ENCODE measurements around the gene ACP3. TPM values are rescaled to one million over a fixed set of nuclear protein-coding genes. Genes with fewer than 3 reads are reported as not detected.

The ACP3 gene
- total and polyA plus RNA-seq, 9 donors = 0.33 to 11.3 (median 2.5) TPM

DNA sequence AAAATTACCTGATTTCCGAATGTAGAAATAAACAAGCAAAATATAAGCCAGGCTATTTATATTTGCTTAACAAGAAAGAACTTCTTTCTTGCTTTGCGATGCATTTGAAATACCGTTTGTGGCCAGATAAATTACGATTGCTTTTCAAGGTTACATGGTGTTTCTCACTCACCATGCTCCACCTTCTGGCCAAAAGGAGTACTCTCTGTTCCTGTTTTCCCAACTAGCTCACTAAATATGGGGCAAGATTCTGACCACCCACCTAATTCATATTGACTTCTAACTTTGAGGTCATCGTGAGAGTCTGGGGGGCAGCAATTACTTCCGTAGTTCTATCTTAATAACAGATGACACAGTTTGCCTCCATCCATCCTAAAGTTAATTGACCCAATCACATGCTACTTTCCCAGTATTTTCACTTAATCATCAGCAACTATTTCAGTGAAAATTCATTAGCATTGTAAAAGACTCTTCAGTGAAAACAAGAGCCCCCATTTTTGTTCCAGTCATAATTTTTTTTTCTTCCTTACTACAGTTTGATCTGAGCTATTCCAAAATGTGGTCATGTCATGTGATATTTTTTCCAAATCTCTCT is 25.9 kb downstream of the ACP3 start:
- Histone ChIP-seq H3K4me3 (no peak overlapping the region), H3K27me3 (no peaks in the 10 kb centered on the region), H3K27ac (no peak overlapping the region), H3K9me3 (no peaks in the 10 kb centered on the region), H3K36me3 (no peaks in the 10 kb centered on the region), H3K4me1 (ENCODE audit: insufficient read depth) (no peaks in the 10 kb centered on the region)
- WGBS, 3 donors = 0 to 2% (median 1%) methylated on average over 6 of the region's 6 CpGs
- DNase-seq = peak in 4 of 5 donors; percentile 18 to 60 (median 30)
- intact Hi-C loops (cut with DNase I) = loop anchor here in 3 of 4 donors (5.0 to 10.0 kb wide), 4 partner anchors 36 to 91 kb away; no protein-coding TSS in a partner anchor
- TF ChIP-seq POLR2A (IDR thresholded peaks at IDR 0.05) = no peak
- TF ChIP-seq, protein P1, sequence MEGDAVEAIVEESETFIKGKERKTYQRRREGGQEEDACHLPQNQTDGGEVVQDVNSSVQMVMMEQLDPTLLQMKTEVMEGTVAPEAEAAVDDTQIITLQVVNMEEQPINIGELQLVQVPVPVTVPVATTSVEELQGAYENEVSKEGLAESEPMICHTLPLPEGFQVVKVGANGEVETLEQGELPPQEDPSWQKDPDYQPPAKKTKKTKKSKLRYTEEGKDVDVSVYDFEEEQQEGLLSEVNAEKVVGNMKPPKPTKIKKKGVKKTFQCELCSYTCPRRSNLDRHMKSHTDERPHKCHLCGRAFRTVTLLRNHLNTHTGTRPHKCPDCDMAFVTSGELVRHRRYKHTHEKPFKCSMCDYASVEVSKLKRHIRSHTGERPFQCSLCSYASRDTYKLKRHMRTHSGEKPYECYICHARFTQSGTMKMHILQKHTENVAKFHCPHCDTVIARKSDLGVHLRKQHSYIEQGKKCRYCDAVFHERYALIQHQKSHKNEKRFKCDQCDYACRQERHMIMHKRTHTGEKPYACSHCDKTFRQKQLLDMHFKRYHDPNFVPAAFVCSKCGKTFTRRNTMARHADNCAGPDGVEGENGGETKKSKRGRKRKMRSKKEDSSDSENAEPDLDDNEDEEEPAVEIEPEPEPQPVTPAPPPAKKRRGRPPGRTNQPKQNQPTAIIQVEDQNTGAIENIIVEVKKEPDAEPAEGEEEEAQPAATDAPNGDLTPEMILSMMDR (IDR thresholded peaks at IDR 0.05) = peak; percentile 62 to 91 (median 82)

GRCh38 chr3:132344666-132345280 is 27.6 kb downstream of the ACP3 start:
- Histone ChIP-seq H3K27me3 (no peaks in the 10 kb centered on the region), H3K4me3 (no peak overlapping the region), H3K9me3 (no peaks in the 10 kb centered on the region), H3K27ac (no peak overlapping the region), H3K36me3 (no peaks in the 10 kb centered on the region), H3K4me1 (ENCODE audit: insufficient read depth) (no peaks in the 10 kb centered on the region)
- TF ChIP-seq EP300 (IDR thresholded peaks at IDR 0.05) = no peak
- intact Hi-C loops (cut with DNase I) = loop anchor here in 3 of 4 donors (5.0 to 10.0 kb wide), 4 partner anchors 37 to 92 kb away; no protein-coding TSS in a partner anchor
- no peak for DNase-seq

DNA sequence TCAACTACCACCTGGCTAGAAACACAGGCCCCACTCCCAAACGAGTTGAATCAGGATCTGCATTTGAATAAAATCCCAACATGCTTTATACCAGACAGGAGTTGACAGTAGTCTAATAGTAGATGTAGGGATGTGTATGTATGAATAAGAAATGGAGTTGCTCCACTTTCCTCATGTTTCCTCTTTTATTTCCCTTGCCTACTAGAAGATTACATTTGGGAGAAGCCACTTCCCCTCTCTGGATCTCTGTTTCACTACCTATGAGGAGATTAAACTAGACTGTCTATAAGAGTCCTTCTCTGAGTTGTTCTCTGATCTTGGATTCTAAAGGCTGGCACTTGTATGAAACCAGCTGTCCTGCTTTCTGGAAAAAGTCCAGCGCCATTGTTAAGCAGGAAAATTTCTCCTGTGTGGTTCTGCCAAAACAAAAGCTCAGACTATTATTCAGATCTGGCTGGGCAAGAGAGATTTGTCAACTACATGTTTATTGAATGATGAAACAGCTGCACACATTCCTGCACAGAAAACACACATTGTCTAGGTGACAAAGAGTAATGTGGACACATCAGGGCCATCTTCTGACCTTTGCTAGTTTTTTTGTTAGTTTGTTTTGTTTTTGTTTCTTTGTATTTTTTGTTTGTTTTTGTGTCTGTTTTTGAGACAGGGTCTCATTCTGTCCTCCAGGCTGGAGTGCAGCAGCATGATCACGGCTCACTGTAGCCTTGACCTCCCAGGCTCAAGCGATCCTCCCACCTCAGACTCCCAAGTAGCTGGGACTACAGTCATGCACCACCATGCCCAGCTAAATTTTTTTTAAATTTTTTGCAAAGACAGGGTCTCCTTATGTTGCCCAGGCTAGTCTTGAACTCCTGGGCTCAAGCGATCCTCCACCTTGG is 29.9 kb downstream of the ACP3 start:
- Histone ChIP-seq H3K27ac (no peak overlapping the region), H3K36me3 (no peaks in the 10 kb centered on the region), H3K27me3 (no peaks in the 10 kb centered on the region), H3K9me3 (no peaks in the 10 kb centered on the region), H3K4me1 (ENCODE audit: insufficient read depth) (no peaks in the 10 kb centered on the region), H3K4me3 (no peak overlapping the region)
- TF ChIP-seq, protein P1 (IDR thresholded peaks at IDR 0.05) = no peak
- TF ChIP-seq EP300 (IDR thresholded peaks at IDR 0.05) (no peak), POLR2A (IDR thresholded peaks at IDR 0.05) (no peak)
- 50 to 69% (median 68%) methylated on average over 5 of the region's 5 CpGs for WGBS, 3 donors
- intact Hi-C loops (cut with DNase I) = loop anchor here in 1 of 4 donors (10.0 kb wide), 1 partner anchor 92 kb away; no protein-coding TSS in a partner anchor
- no peak for DNase-seq

DNA sequence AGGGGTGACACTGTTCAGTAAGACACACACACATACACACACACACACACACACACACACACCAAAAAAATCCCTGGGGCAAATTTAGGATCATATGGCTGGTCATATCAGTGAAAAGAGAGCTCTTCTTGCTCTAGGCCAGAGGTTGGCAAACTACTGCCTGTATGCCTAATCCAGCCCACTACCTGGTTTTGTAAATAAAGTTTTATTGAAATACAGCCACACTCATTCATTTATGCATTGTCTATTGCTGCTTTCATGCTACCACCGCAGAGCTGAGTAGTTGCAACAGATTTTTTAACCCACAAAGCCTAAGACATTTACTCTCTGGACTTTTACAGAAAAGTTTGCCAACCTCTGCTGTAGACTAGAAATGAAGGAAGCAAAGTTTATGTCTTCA is 30.6 kb downstream of the ACP3 start:
- Histone ChIP-seq H3K36me3 (no peaks in the 10 kb centered on the region), H3K4me1 (ENCODE audit: insufficient read depth) (no peaks in the 10 kb centered on the region), H3K4me3 (no peak overlapping the region), H3K9me3 (no peaks in the 10 kb centered on the region), H3K27me3 (no peaks in the 10 kb centered on the region), H3K27ac (no peak overlapping the region)
- intact Hi-C loops (cut with DNase I) = loop anchor here in 1 of 4 donors (10.0 kb wide), 1 partner anchor 93 kb away; no protein-coding TSS in a partner anchor
- TF ChIP-seq EP300 (IDR thresholded peaks at IDR 0.05) = no peak
- TF ChIP-seq, protein P1 (IDR thresholded peaks at IDR 0.05) = no peak
- no peak for TF ChIP-seq POLR2A (IDR thresholded peaks at IDR 0.05)
- WGBS, 3 donors = 67 to 80% (median 77%) methylated on average over 1 of the region's 1 CpG
- no peak for DNase-seq

Data from ovary (tissue), 9 donors.